Right lobe of liver (tissue), 6 donors: ENCODE measurements around the gene ETFRF1. TPM values are rescaled to one million over a fixed set of nuclear protein-coding genes. Genes with fewer than 3 reads are reported as not detected.
A peak's percentile ranks its signal among the peaks of the same experiment; 100 is the strongest.

Experiments
- ATAC-seq, 4 donors: fragments of 200-7000 bp; cut with Tn5 transposase; one replicate each; pipeline ENCODE4 v1.9.1; 2020; ENCODE audit warnings: mild to moderate bottlenecking in 4 of 4, moderate library complexity in 4 of 4
- DNase-seq, 3 donors: peaks; one replicate each; pipeline ENCODE4 v3.0.0-alpha.2; 2020
- H3K27ac ChIP-seq, 3 donors: fragments of 200-600 bp; one replicate each; pipeline ENCODE4 v1.8.0; 2022
- H3K27me3 ChIP-seq, 2 donors: fragments of 200-600 bp; one replicate each; pipeline ENCODE4 v1.8.0; 2022
- H3K36me3 ChIP-seq, 4 donors: fragments of 200-600 bp; sonication (generic) in 1 of 4; one replicate each; pipeline versions ENCODE4 v1.5.1 to v1.8.0; 2017 to 2022; ENCODE audit warnings: control low read depth in 1 of 4
- H3K4me1 ChIP-seq, 4 donors: fragments of 200-600 bp; sonication (generic) in 1 of 4; one replicate each; pipeline versions ENCODE4 v1.5.1 to v1.8.0; 2017 to 2022; ENCODE audit warnings: control low read depth in 1 of 4
- H3K4me3 ChIP-seq, 3 donors: fragments of 200-600 bp; one replicate each; pipeline ENCODE4 v1.8.0; 2022
- H3K9me3 ChIP-seq, 4 donors: fragments of 200-600 bp; sonication (generic) in 1 of 4; one replicate each; pipeline versions ENCODE4 v1.5.1 to v1.8.0; 2017 to 2022; ENCODE audit warnings: control low read depth in 1 of 4
- CTCF ChIP-seq, 4 donors: fragments of 200-600 bp in 3 of 4; fragments of 450-650 bp in 1 of 4; IDR thresholded peaks; one replicate each; pipeline versions ENCODE4 v1.5.1 to v1.8.0; 2016 to 2022; ENCODE audit warnings: antibody characterized with exemption in 4 of 4, mild to moderate bottlenecking in 2 of 4
- POLR2A ChIP-seq: fragments of 450-650 bp; IDR thresholded peaks from one replicate; pipeline ENCODE4 v1.6.1; 2017; ENCODE audit warnings: antibody characterized with exemption, mild to moderate bottlenecking
- WGBS: methylation state at CpG from one replicate; pipeline ENCODE4 v1.1.6; 2018; ENCODE audit warnings: low coverage, low lambda C conversion rate; ENCODE audit not compliant: insufficient coverage; ENCODE audit errors: missing lambda C conversion rate; 5-methylcytosine and 5-hydroxymethylcytosine counted together
- intact Hi-C, 2 donors: fragments of 100-400 bp; cut with DNase I; formaldehyde crosslinking; loops; one replicate each; pipeline versions ENCODE4 v1.11.2 to v1.14.1; 2022
- long read RNA-seq: library from polyadenylated mRNA; unstranded; transcript quantifications from one replicate; pipeline ENCODE4 v2.0.0, GENCODE V29; 2019
- total RNA-seq, 6 experiments: library from RNA; depleted of rRNA in 2 of 6; stranded (reverse); fragments of >200 nt in 2 of 6; fragmentation: NEBNext Ultra II Directional in 3 of 6; extraction: Animal tissue kit (Norgen Biotek cat#: 25700) in 3 of 6; gene quantifications; one replicate each; pipeline versions ENCODE4 v1.1.0 to v1.2.4, GENCODE V29; 2016 to 2023
- donor health status: DM: no; HTN: yes; CAD: no.
- donor health status: DM: no; HTN: no; CAD: no.
- donor health status: DM: no; HTN: no; CAD: no.
- donor health status: DM: no; HTN: yes; CAD: no.
- donor health status: DM: no; HTN: yes; CAD: no.

Gene ETFRF1
- total RNA-seq, result 10 to 100 TPM; 29.9 to 50.2 (median 38.2) TPM
- long read RNA-seq, transcript ETFRF1-201 (3 exons, 1,134 nt), result major isoform, 23 of 27 reads
- long read RNA-seq, partial matches to known transcripts, result 0 of 27 reads
- long read RNA-seq, other reads (novel, unspliced or antisense), result 2 of 27 reads

DNA sequence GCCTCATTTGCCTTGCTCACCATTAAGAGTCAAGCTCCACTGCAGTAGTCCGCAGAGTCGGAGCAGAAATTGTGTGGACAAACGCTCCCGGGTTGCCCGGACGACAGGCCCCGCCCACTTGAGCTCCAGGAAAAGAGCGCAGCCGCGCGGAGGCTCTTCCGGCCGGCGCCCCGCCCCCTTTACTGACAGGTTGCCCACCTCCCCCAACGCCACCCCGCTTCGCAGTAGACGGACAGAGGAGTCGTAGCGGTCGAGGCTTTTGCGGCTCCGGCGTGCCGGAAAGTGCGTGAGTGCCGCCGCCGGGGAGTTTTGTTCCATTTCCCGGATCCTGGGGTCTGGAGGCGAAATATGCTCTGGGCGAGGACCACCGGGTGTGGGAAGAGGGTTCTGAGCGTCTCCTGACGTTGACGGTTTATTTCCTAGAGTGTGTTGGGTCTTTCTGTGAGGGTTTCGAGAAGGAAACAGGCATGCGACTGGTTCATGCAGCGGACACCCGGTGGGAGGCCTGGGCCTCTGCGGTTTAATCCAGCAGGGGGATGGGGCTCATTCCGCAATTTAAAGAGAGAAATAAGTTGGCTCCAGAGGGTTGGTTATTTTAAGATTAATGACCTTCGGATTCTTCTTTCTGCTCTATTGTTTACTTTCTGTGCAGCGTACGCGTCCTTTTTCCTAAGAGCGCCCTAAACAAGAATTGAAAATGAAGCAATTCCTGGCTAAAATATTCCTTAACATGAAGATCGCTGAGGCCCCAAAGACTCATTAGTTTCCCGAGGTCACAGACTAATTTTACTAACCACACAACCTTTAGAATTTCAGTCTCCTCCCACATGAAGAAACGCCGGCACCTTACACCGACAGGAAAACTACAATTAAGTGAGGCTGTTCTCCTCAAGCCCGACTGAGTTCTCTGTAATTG, at the start of gene ETFRF1, which contains the start of gene DNAI7:
TSS of gene ETFRF1 (plus strand) at position 182 of the 916 bp plus-strand sequence. CDS start 8,720 bp downstream, outside the sequence.
TSS of gene DNAI7 (minus strand) at position 105 of the 916 bp plus-strand sequence. CDS start at position 23, 82 bp downstream.
- DNase-seq (peak; percentile 98 to 99 (median 98)), ATAC-seq (peak; percentile 99)
- Histone ChIP-seq H3K9me3 (no peaks in the 10 kb centered on the region), H3K27ac (peak within 1 kb of the TSS; percentile 81 to 96 (median 94)), H3K36me3 (no peaks in the 10 kb centered on the region), H3K4me3 (peak within 1 kb of the TSS; percentile 58 to 82 (median 76)), H3K27me3 (no peaks in the 10 kb centered on the region), H3K4me1 (peaks cover 0 to 19% (median 6%) of the 10 kb centered on the region in 4 donors)
- TF ChIP-seq CTCF (IDR thresholded peaks at IDR 0.05), result no peak
- peak; percentile 93 for TF ChIP-seq POLR2A
- WGBS, result under 1% methylated on average over 34 of the region's 54 CpGs
- intact Hi-C loops, result no loop called here

DNA sequence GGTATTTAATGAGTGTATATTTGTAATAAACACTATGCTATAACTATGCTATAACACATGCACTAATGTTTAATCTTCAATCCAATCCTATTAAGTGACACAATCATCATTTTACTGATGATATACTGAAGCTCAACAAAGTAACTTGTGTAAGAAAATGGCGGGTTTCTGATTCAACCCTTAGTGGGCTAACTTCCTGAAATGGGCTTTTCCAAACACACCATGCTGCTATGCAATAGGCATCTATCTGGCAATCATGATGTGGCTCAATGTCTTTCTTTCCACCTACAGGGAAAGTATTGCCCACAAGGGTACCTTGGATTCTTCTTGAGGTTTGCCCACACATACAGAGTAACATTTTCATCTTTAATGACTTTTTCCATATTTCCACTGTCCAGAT, 48.4 kb upstream of the ETFRF1 start:
- DNase-seq (no peak), ATAC-seq (no peak)
- H3K4me3 ChIP-seq, result no peak overlapping the region
- TF ChIP-seq CTCF (IDR thresholded peaks at IDR 0.05) (no peak), POLR2A (no peak)
- H3K36me3 ChIP-seq, result no peaks in the 10 kb centered on the region
- H3K27me3 ChIP-seq, result no peaks in the 10 kb centered on the region
- intact Hi-C loops, result no loop called here
- 77% methylated on average over 1 of the region's 1 CpG for WGBS
- H3K9me3 ChIP-seq, result no peaks in the 10 kb centered on the region
- no peaks in the 10 kb centered on the region for H3K4me1 ChIP-seq
- H3K27ac ChIP-seq, result no peak overlapping the region

GRCh38 chr12:25151476-25151875, 43.6 kb upstream of the ETFRF1 start:
- 54% methylated on average over 5 of the region's 5 CpGs for WGBS
- ATAC-seq (peak; percentile 60 to 86 (median 70)), DNase-seq (peak in 1 of 3 donors; percentile 40)
- Histone ChIP-seq H3K4me3 (no peak overlapping the region), H3K4me1 (no peaks in the 10 kb centered on the region), H3K27me3 (no peaks in the 10 kb centered on the region), H3K36me3 (no peaks in the 10 kb centered on the region), H3K9me3 (no peaks in the 10 kb centered on the region), H3K27ac (no peak overlapping the region)
- TF ChIP-seq POLR2A (no peak), CTCF (IDR thresholded peaks at IDR 0.05) (no peak)
- intact Hi-C loops, result no loop called here

DNA sequence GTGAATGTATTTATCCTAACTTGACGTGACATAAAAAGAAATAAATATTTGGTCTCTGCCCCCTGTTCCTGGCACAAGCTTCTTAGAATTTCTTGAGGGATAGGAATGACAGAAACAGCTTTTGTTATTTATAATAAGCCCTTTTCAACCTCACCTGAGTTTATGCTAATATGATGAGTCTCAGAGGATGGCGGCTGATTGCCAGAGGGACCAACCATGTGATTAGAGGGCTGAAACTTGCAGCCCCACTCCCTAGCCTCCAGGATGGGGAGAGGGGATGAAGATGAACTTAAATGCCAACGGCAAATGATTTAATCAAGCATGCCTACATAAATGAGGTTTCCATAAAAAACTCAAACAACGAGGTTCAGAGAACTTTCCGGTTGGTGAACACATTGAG, 43.0 kb upstream of the ETFRF1 start:
- Histone ChIP-seq H3K27ac (no peak overlapping the region), H3K4me3 (no peak overlapping the region), H3K27me3 (no peaks in the 10 kb centered on the region), H3K9me3 (no peaks in the 10 kb centered on the region), H3K4me1 (no peaks in the 10 kb centered on the region), H3K36me3 (no peaks in the 10 kb centered on the region)
- DNase-seq (no peak), ATAC-seq (no peak)
- 65% methylated on average over 5 of the region's 5 CpGs for WGBS
- no peak for TF ChIP-seq CTCF (IDR thresholded peaks at IDR 0.05)
- TF ChIP-seq POLR2A, result no peak
- intact Hi-C loops, result no loop called here
